NB4 (cell line): Measurements from ENCODE around the gene FGF2.

Source experiments
- TF ChIP-seq, protein P1 (sequence below): IDR thresholded peaks from one replicate; pipeline ENCODE4 v1.5.1; 2012; ENCODE audit warnings: low read depth, low read length
- TF ChIP-seq, protein P2 (sequence below): IDR thresholded peaks from 2 replicates; pipeline ENCODE4 v1.6.1; 2011; ENCODE audit warnings: low read depth, low read length

DNA sequence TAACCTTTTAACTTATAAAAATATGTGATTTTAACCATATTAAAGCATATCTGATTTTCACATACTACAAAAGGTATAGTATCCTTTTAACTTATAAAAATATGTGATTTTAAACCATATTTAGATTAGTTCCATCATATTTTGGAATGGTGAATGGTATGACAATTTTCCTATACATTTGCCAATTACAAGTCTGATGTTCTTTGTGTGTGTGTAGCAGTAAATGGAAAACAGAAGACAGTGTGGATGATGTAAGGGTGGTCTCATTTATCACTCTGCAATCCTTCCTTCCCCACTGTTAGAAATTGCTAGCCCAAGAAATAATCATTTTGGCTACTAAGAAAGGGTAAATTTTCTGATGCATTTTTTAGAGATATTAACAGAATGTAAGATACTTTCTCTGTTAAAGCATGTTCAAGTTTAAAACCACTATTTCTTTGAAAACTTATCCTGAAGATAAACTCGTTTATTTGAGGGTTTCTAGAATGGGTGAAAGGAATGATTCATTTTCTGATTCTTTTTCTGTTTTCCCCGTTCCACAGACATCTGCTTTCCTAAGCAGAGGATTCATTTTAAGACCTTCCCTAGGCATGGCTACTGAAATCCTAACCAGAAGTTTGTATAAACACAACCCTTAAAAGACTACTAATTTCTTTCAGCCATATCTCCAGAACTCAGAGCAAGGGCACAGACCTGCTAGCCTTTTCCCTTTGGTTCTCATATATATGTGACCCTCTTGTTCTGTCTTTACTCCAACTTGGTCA, 74.8 kb downstream of the FGF2 start:
- TF ChIP-seq, protein P1, sequence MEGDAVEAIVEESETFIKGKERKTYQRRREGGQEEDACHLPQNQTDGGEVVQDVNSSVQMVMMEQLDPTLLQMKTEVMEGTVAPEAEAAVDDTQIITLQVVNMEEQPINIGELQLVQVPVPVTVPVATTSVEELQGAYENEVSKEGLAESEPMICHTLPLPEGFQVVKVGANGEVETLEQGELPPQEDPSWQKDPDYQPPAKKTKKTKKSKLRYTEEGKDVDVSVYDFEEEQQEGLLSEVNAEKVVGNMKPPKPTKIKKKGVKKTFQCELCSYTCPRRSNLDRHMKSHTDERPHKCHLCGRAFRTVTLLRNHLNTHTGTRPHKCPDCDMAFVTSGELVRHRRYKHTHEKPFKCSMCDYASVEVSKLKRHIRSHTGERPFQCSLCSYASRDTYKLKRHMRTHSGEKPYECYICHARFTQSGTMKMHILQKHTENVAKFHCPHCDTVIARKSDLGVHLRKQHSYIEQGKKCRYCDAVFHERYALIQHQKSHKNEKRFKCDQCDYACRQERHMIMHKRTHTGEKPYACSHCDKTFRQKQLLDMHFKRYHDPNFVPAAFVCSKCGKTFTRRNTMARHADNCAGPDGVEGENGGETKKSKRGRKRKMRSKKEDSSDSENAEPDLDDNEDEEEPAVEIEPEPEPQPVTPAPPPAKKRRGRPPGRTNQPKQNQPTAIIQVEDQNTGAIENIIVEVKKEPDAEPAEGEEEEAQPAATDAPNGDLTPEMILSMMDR, result no peak
- TF ChIP-seq, protein P2, sequence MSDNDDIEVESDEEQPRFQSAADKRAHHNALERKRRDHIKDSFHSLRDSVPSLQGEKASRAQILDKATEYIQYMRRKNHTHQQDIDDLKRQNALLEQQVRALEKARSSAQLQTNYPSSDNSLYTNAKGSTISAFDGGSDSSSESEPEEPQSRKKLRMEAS, result no peak
